ENCODE results near the gene PRR35.

PRR35 gene

DNA sequence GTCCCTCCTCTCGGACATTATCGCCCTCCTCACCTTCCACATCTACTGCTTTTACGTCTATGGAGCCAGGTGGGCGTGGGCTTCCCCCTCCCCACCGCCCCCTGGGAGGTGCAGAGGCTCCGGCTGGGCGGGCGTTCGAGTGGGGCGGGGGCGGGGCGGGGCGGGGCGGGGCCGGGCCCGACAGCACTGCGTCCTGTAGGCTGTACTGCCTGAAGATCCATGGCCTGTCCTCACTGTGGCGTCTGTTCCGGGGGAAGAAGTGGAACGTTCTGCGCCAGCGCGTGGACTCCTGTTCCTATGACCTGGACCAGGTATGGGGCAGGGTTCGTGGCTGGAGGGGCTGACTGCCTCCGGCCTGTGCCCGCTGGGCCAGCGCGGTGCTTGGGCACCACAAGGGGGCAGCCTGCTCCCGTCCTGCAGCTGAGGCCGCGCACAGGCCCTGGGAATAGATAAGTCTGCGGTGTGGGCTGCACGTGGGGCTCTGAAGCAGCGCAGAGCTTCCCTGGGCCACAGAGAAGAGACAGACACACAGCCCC, 18.7 kb downstream of the PRR35 start:
- TF ChIP-seq ARNT (IDR thresholded peaks at IDR 0.05) (no peak), TARDBP (IDR thresholded peaks at IDR 0.05) (no peak), HDGF (IDR thresholded peaks at IDR 0.05; ENCODE audit: borderline replicate concordance) (no peak), NFRKB (IDR thresholded peaks at IDR 0.05) (no peak), ELF4 (IDR thresholded peaks at IDR 0.05) (no peak), FOXK2 (IDR thresholded peaks at IDR 0.05) (no peak), SP1 (IDR thresholded peaks at IDR 0.05) (no peak), ZNF384 (IDR thresholded peaks at IDR 0.05) (no peak), CTBP1 (IDR thresholded peaks at IDR 0.05; ENCODE audit: borderline replicate concordance) (no peak), L3MBTL2 (conservative IDR thresholded peaks at IDR 0.05) (no peak)
- peak; percentile 80 for DNase-seq (ENCODE audit: extremely low spot score)
- ChIA-PET CTCF (no interaction called here), POLR2A (interaction anchor here (1.5 kb wide), 1 partner anchor 10 kb away, joined by 3 read pairs; no protein-coding TSS in a partner anchor)

DNA sequence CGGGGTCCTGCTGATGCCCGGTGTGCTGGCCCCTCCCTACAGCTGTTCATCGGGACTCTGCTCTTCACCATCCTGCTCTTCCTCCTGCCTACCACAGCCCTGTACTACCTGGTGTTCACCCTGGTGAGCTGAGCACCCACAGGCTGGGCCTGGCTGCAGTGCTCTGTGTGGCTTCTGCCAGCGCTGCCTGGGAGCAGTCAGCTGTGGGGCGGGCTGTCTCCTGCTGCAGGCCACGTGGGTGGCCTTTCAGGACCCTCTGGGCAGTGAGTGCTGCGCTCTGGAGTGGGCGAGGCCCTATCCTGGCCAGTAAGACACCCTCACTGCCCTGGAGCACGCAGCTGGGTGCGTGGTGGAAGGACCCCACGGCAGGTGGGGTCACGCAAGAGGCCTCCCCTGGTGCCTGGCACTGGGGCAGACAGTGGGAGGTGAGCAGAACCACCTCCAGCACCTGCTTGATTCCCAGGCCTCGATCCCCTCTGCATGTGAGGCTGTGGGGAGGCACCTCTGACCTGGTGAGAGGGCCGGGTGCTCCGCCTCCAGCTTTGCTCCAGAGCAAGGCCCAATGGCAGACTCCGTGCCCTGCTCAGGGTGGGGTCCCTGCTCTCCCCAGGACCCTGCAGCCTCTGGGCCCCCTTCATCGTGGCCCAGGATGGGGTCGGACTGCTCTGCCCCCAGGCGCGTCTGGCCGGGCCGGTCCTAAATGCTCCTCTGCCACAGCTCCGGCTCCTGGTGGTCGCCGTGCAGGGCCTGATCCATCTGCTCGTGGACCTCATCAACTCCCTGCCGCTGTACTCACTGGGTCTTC, 20.1 kb downstream of the PRR35 start:
- TF ChIP-seq, protein P1, sequence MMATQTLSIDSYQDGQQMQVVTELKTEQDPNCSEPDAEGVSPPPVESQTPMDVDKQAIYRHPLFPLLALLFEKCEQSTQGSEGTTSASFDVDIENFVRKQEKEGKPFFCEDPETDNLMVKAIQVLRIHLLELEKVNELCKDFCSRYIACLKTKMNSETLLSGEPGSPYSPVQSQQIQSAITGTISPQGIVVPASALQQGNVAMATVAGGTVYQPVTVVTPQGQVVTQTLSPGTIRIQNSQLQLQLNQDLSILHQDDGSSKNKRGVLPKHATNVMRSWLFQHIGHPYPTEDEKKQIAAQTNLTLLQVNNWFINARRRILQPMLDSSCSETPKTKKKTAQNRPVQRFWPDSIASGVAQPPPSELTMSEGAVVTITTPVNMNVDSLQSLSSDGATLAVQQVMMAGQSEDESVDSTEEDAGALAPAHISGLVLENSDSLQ (IDR thresholded peaks at IDR 0.05), result no peak
- TF ChIP-seq BHLHE40 (IDR thresholded peaks at IDR 0.05; ENCODE audit: borderline replicate concordance) (no peak), L3MBTL2 (conservative IDR thresholded peaks at IDR 0.05) (no peak), SUZ12 (IDR thresholded peaks at IDR 0.05) (no peak), ARNT (IDR thresholded peaks at IDR 0.05) (no peak), ELF4 (IDR thresholded peaks at IDR 0.05) (no peak), SP1 (IDR thresholded peaks at IDR 0.05) (no peak), HDGF (IDR thresholded peaks at IDR 0.05; ENCODE audit: borderline replicate concordance) (no peak), ZNF384 (IDR thresholded peaks at IDR 0.05) (no peak), NFRKB (IDR thresholded peaks at IDR 0.05) (no peak), FOXA1 (IDR thresholded peaks at IDR 0.05) (no peak), CTBP1 (IDR thresholded peaks at IDR 0.05; ENCODE audit: borderline replicate concordance) (no peak), LEF1 (IDR thresholded peaks at IDR 0.05; ENCODE audit: borderline replicate concordance) (no peak), FOXM1 (IDR thresholded peaks at IDR 0.05; ENCODE audit: borderline replicate concordance) (no peak)
- DNase-seq (ENCODE audit: extremely low spot score), result no peak
- POLR2A ChIA-PET, result interaction anchor here (1.2 to 1.4 kb wide), 2 partner anchors 10 to 11 kb away, joined by 3 to 7 read pairs; no protein-coding TSS in a partner anchor
- CTCF ChIA-PET, result no interaction called here

DNA sequence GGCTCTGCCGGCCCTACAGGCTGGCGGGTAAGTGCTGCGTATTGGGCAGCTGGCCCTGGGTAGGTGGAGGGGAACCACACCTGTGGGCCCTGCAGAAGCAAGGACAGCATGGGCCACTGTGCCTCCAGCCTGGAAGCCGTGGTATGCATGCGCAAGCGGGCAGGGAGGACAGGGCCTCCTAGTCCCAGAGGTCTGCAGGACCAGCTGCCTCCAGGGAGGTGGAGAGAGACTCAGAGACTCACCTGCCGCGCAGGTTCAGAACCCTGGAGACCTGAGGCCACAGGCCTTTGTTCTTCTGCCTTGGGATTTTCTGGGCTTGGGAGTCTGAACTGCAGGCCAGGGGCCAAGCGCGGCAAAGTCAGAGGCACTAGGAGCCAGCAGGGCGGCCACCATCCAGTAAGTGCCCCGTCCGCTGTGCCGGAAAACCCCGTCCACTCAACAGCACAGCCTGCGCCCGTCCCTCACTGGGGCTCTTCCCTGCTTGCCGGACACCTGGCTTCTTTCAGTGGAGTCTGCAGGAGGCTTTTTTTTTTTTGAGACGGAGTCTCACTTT, 20.8 kb downstream of the PRR35 start:
- no peak for DNase-seq (ENCODE audit: extremely low spot score)
- CTCF ChIA-PET, result no interaction called here
- TF ChIP-seq ZNF384 (IDR thresholded peaks at IDR 0.05), result no peak
- no peak for TF ChIP-seq TARDBP (IDR thresholded peaks at IDR 0.05)
- TF ChIP-seq, protein P1 (IDR thresholded peaks at IDR 0.05), result no peak
- TF ChIP-seq SUZ12 (IDR thresholded peaks at IDR 0.05), result no peak
- TF ChIP-seq HDGF (IDR thresholded peaks at IDR 0.05; ENCODE audit: borderline replicate concordance), result no peak
- no peak for TF ChIP-seq BHLHE40 (IDR thresholded peaks at IDR 0.05; ENCODE audit: borderline replicate concordance)
- TF ChIP-seq FOXA1 (IDR thresholded peaks at IDR 0.05), result no peak
- POLR2A ChIA-PET, result interaction anchor here (1.1 to 1.4 kb wide), 2 partner anchors 9 to 12 kb away, joined by 3 read pairs; no protein-coding TSS in a partner anchor

DNA sequence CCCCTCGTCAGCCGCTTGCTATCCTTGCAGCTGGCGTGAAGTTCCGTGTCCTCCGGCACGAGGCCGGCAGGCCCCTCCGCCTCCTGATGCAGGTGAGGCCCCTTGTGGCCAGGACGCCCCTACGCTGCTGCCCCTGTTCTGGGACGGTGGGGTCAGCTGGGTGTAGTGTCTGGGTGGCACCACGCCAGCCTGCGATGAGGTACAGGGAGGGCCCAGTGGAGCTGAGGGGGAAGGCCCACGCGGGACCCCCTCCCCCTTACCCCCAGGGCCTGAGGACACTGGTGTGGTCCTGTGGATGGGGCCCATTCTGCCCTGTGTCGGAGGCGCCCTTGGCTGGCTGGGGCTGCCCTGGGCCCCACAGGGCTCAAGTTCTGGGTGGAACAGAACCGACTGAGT, 22.0 kb downstream of the PRR35 start:
- TF ChIP-seq SP1 (IDR thresholded peaks at IDR 0.05) (no peak), FOXM1 (IDR thresholded peaks at IDR 0.05; ENCODE audit: borderline replicate concordance) (no peak), FOXA1 (IDR thresholded peaks at IDR 0.05) (no peak), HDGF (IDR thresholded peaks at IDR 0.05; ENCODE audit: borderline replicate concordance) (no peak), NFRKB (IDR thresholded peaks at IDR 0.05) (no peak), LEF1 (IDR thresholded peaks at IDR 0.05; ENCODE audit: borderline replicate concordance) (no peak), L3MBTL2 (conservative IDR thresholded peaks at IDR 0.05) (no peak), ZNF384 (IDR thresholded peaks at IDR 0.05) (no peak), ARNT (IDR thresholded peaks at IDR 0.05) (no peak), ELF4 (IDR thresholded peaks at IDR 0.05) (no peak), SUZ12 (IDR thresholded peaks at IDR 0.05) (no peak), FOXK2 (IDR thresholded peaks at IDR 0.05) (no peak), CTBP1 (IDR thresholded peaks at IDR 0.05; ENCODE audit: borderline replicate concordance) (no peak), TARDBP (IDR thresholded peaks at IDR 0.05) (no peak), BHLHE40 (IDR thresholded peaks at IDR 0.05; ENCODE audit: borderline replicate concordance) (no peak)
- TF ChIP-seq, protein P1 (IDR thresholded peaks at IDR 0.05), result no peak
- CTCF ChIA-PET, result interaction anchor here (0.6 kb wide), 1 partner anchor 80 kb away, joined by 4 read pairs; no protein-coding TSS in a partner anchor
- POLR2A ChIA-PET, result interaction anchor here (1.0 to 1.1 kb wide), 2 partner anchors 11 kb away, joined by 3 read pairs; no protein-coding TSS in a partner anchor
- no peak for DNase-seq (ENCODE audit: extremely low spot score)

DNA sequence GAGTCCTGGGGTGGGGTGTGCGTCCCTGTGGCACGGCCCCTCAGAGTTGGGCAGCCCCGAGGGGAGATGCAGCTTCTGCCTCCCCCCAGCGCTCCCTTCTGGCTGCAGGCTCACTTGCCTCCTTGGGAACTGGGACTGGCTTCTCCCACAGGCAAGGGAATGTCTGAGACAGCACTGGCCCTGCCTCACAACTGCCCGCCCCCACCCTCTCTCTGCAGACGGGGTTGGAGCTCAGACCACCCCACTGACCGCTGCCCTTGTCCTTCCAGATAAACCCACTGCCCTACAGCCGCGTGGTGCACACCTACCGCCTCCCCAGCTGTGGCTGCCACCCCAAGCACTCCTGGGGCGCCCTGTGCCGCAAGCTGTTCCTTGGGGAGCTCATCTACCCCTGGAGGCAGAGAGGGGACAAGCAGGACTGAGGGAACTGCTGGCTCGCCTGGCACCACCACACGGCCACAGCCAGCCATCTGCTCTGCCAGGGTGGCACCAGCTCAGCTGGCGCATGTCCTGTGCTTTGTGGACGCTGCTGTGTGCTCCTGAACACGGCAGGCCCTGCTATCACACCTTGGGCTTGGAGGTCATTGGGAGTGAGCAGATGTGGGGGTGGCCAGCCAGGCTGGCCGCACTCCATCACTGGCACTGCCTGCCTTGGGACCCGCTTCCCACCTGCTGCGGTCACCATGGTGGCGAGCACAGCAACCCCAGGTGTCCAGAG, 22.6 kb downstream of the PRR35 start:
- CTCF ChIA-PET, result interaction anchor here (0.6 kb wide), 1 partner anchor 81 kb away, joined by 4 read pairs; no protein-coding TSS in a partner anchor
- TF ChIP-seq SP1 (IDR thresholded peaks at IDR 0.05), result no peak
- TF ChIP-seq CTBP1 (IDR thresholded peaks at IDR 0.05; ENCODE audit: borderline replicate concordance), result no peak
- TF ChIP-seq SUZ12 (IDR thresholded peaks at IDR 0.05), result no peak
- TF ChIP-seq NFRKB (IDR thresholded peaks at IDR 0.05), result no peak
- TF ChIP-seq ELF4 (IDR thresholded peaks at IDR 0.05), result no peak
- TF ChIP-seq FOXK2 (IDR thresholded peaks at IDR 0.05), result no peak
- TF ChIP-seq, protein P1 (IDR thresholded peaks at IDR 0.05), result no peak
- TF ChIP-seq HDGF (IDR thresholded peaks at IDR 0.05; ENCODE audit: borderline replicate concordance), result no peak
- TF ChIP-seq L3MBTL2 (conservative IDR thresholded peaks at IDR 0.05), result no peak
- no peak for TF ChIP-seq ZNF384 (IDR thresholded peaks at IDR 0.05)
- TF ChIP-seq FOXM1 (IDR thresholded peaks at IDR 0.05; ENCODE audit: borderline replicate concordance), result no peak
- no peak for TF ChIP-seq ARNT (IDR thresholded peaks at IDR 0.05)
- TF ChIP-seq FOXA1 (IDR thresholded peaks at IDR 0.05), result no peak
- TF ChIP-seq LEF1 (IDR thresholded peaks at IDR 0.05; ENCODE audit: borderline replicate concordance), result no peak
- no peak for TF ChIP-seq TARDBP (IDR thresholded peaks at IDR 0.05)
- TF ChIP-seq BHLHE40 (IDR thresholded peaks at IDR 0.05; ENCODE audit: borderline replicate concordance), result no peak
- DNase-seq (ENCODE audit: extremely low spot score), result no peak
- POLR2A ChIA-PET, result interaction anchor here (0.6 to 1.0 kb wide), 2 partner anchors 11 to 12 kb away, joined by 3 read pairs; no protein-coding TSS in a partner anchor
